IPS-20b (cell line): ENCODE results near the gene LASP1.

Experiments used
- H3K27ac ChIP-seq: one replicate; pipeline ENCODE4 v1.5.1; 2013; ENCODE audit warnings: low read length
- H3K27me3 ChIP-seq: 2 replicates; pipeline ENCODE4 v1.6.1; 2013; ENCODE audit warnings: mild to moderate bottlenecking, low read length, inconsistent platforms; ENCODE audit not compliant: insufficient read depth
- H3K36me3 ChIP-seq: 2 replicates; pipeline ENCODE4 v1.6.1; 2013; ENCODE audit warnings: low read depth, mild to moderate bottlenecking, inconsistent platforms, low read length, moderate library complexity; ENCODE audit not compliant: insufficient read depth
- H3K4me1 ChIP-seq: 2 replicates; pipeline ENCODE4 v1.6.1; 2013; ENCODE audit warnings: mild to moderate bottlenecking, control low read depth, inconsistent platforms, low read length, moderate library complexity; ENCODE audit not compliant: insufficient read depth
- H3K4me3 ChIP-seq: 2 replicates; pipeline ENCODE4 v1.5.1; 2013; ENCODE audit warnings: mild to moderate bottlenecking, low read length, inconsistent platforms
- H3K9ac ChIP-seq: 2 replicates; pipeline ENCODE4 v1.6.1; 2013; ENCODE audit warnings: low read depth, mild to moderate bottlenecking, inconsistent platforms, low read length, moderate library complexity
- H3K9me3 ChIP-seq: 2 replicates; pipeline ENCODE4 v1.6.1; 2013; ENCODE audit warnings: mild to moderate bottlenecking, low read depth, low read length, inconsistent platforms; ENCODE audit not compliant: insufficient read depth

Gene LASP1

GRCh38 chr17:38893607-38894006 is 23.7 kb downstream of the LASP1 start:
- H3K9me3 ChIP-seq: no peaks in the 10 kb centered on the region
- no peaks in the 10 kb centered on the region for H3K27me3 ChIP-seq
- H3K4me1 ChIP-seq: 0 out of 2 replicates have a peak, but pooled peaks cover 3% of the 10 kb centered on the region
- H3K36me3 ChIP-seq: peaks cover 76% of the 10 kb centered on the region
- H3K27ac ChIP-seq: no peak overlapping the region
- H3K9ac ChIP-seq: no peak overlapping the region
- H3K4me3 ChIP-seq: no peak overlapping the region

- no peak overlapping the region; the same call in 1 of the 2 replicates for H3K9ac ChIP-seq
- H3K36me3 ChIP-seq: peaks cover 79% of the 10 kb centered on the region
- H3K4me1 ChIP-seq: 0 out of 2 replicates have a peak, but pooled peaks cover 3% of the 10 kb centered on the region
- no peak overlapping the region for H3K4me3 ChIP-seq
- H3K9me3 ChIP-seq: no peaks in the 10 kb centered on the region
- no peak overlapping the region for H3K27ac ChIP-seq
- no peaks in the 10 kb centered on the region for H3K27me3 ChIP-seq
These were observed 24.4 kb downstream of the LASP1 start for GRCh38 chr17:38894276-38894675.

GRCh38 chr17:38896346-38896954 is 26.6 kb downstream of the LASP1 start:
- no peak overlapping the region for H3K27ac ChIP-seq
- peaks cover 5% of the 10 kb centered on the region; the same call in 1 of the 2 replicates for H3K4me1 ChIP-seq
- peaks cover 77% of the 10 kb centered on the region for H3K36me3 ChIP-seq
- H3K9me3 ChIP-seq: no peaks in the 10 kb centered on the region
- H3K9ac ChIP-seq: no peak overlapping the region
- no peaks in the 10 kb centered on the region for H3K27me3 ChIP-seq
- no peak overlapping the region for H3K4me3 ChIP-seq

GRCh38 chr17:38897176-38897575 is 27.3 kb downstream of the LASP1 start:
- no peak overlapping the region for H3K9ac ChIP-seq
- no peak overlapping the region for H3K27ac ChIP-seq
- no peaks in the 10 kb centered on the region for H3K27me3 ChIP-seq
- H3K36me3 ChIP-seq: peaks cover 73% of the 10 kb centered on the region
- H3K9me3 ChIP-seq: no peaks in the 10 kb centered on the region
- H3K4me3 ChIP-seq: no peak overlapping the region
- peaks cover 6% of the 10 kb centered on the region; the same call in 1 of the 2 replicates for H3K4me1 ChIP-seq

- no peaks in the 10 kb centered on the region for H3K27me3 ChIP-seq
- no peak overlapping the region for H3K9ac ChIP-seq
- H3K4me3 ChIP-seq: no peak overlapping the region
- no peak overlapping the region for H3K27ac ChIP-seq
- no peaks in the 10 kb centered on the region for H3K9me3 ChIP-seq
- peaks cover 6% of the 10 kb centered on the region; the same call in 1 of the 2 replicates for H3K4me1 ChIP-seq
- H3K36me3 ChIP-seq: peaks cover 69% of the 10 kb centered on the region
These were observed 27.9 kb downstream of the LASP1 start for GRCh38 chr17:38897671-38898290.

GRCh38 chr17:38898291-38898679 is 28.4 kb downstream of the LASP1 start:
- H3K27ac ChIP-seq: no peak overlapping the region
- no peak overlapping the region for H3K9ac ChIP-seq
- no peaks in the 10 kb centered on the region for H3K9me3 ChIP-seq
- no peak overlapping the region for H3K4me3 ChIP-seq
- H3K27me3 ChIP-seq: no peaks in the 10 kb centered on the region
- peaks cover 68% of the 10 kb centered on the region for H3K36me3 ChIP-seq
- H3K4me1 ChIP-seq: peaks cover 6% of the 10 kb centered on the region; the same call in 1 of the 2 replicates

- H3K9me3 ChIP-seq: no peaks in the 10 kb centered on the region
- H3K36me3 ChIP-seq: peaks cover 70% of the 10 kb centered on the region
- no peaks in the 10 kb centered on the region for H3K27me3 ChIP-seq
- no peak overlapping the region for H3K27ac ChIP-seq
- H3K9ac ChIP-seq: no peak overlapping the region
- H3K4me3 ChIP-seq: no peak overlapping the region
- H3K4me1 ChIP-seq: peaks cover 6% of the 10 kb centered on the region; the same call in 1 of the 2 replicates
These were observed 29.0 kb downstream of the LASP1 start for GRCh38 chr17:38898812-38899348.

GRCh38 chr17:38899421-38899820 is 29.6 kb downstream of the LASP1 start:
- H3K27me3 ChIP-seq: no peaks in the 10 kb centered on the region
- no peak overlapping the region for H3K4me3 ChIP-seq
- H3K4me1 ChIP-seq: peaks cover 3% of the 10 kb centered on the region; the same call in 1 of the 2 replicates
- no peak overlapping the region for H3K9ac ChIP-seq
- peaks cover 68% of the 10 kb centered on the region for H3K36me3 ChIP-seq
- H3K9me3 ChIP-seq: no peaks in the 10 kb centered on the region
- H3K27ac ChIP-seq: no peak overlapping the region

GRCh38 chr17:38900978-38901656 is 31.3 kb downstream of the LASP1 start:
- no peaks in the 10 kb centered on the region for H3K9me3 ChIP-seq
- peak overlapping the region; percentile 26 for H3K27ac ChIP-seq
- no peak overlapping the region for H3K4me3 ChIP-seq
- no peak overlapping the region; the same call in 1 of the 2 replicates for H3K9ac ChIP-seq
- peaks cover 68% of the 10 kb centered on the region for H3K36me3 ChIP-seq
- H3K27me3 ChIP-seq: no peaks in the 10 kb centered on the region
- H3K4me1 ChIP-seq: peaks cover 3% of the 10 kb centered on the region; the same call in 1 of the 2 replicates

- peaks cover 8% of the 10 kb centered on the region for H3K4me1 ChIP-seq
- H3K27ac ChIP-seq: no peak overlapping the region
- peaks cover 50% of the 10 kb centered on the region for H3K36me3 ChIP-seq
- no peak overlapping the region for H3K4me3 ChIP-seq
- H3K9ac ChIP-seq: no peak overlapping the region
- no peaks in the 10 kb centered on the region for H3K9me3 ChIP-seq
- H3K27me3 ChIP-seq: no peaks in the 10 kb centered on the region
These were observed 33.5 kb downstream of the LASP1 start for GRCh38 chr17:38903404-38903803.

- H3K9me3 ChIP-seq: no peaks in the 10 kb centered on the region
- no peak overlapping the region for H3K27ac ChIP-seq
- no peak overlapping the region for H3K9ac ChIP-seq
- H3K4me3 ChIP-seq: no peak overlapping the region
- peaks cover 11% of the 10 kb centered on the region for H3K4me1 ChIP-seq
- peaks cover 41% of the 10 kb centered on the region for H3K36me3 ChIP-seq
- H3K27me3 ChIP-seq: no peaks in the 10 kb centered on the region
These were observed 35.0 kb downstream of the LASP1 start for GRCh38 chr17:38904892-38905291.
